HG03432 (cell line): ENCODE results near the gene MYO15B.

Experiments
- ATAC-seq: cut with Tn5 transposase; IDR thresholded peaks from one replicate; pipeline ENCODE4 v1.9.1; 2021; ENCODE audit warnings: mild to moderate bottlenecking, moderate library complexity; ENCODE audit not compliant: unreplicated experiment

Gene MYO15B

DNA sequence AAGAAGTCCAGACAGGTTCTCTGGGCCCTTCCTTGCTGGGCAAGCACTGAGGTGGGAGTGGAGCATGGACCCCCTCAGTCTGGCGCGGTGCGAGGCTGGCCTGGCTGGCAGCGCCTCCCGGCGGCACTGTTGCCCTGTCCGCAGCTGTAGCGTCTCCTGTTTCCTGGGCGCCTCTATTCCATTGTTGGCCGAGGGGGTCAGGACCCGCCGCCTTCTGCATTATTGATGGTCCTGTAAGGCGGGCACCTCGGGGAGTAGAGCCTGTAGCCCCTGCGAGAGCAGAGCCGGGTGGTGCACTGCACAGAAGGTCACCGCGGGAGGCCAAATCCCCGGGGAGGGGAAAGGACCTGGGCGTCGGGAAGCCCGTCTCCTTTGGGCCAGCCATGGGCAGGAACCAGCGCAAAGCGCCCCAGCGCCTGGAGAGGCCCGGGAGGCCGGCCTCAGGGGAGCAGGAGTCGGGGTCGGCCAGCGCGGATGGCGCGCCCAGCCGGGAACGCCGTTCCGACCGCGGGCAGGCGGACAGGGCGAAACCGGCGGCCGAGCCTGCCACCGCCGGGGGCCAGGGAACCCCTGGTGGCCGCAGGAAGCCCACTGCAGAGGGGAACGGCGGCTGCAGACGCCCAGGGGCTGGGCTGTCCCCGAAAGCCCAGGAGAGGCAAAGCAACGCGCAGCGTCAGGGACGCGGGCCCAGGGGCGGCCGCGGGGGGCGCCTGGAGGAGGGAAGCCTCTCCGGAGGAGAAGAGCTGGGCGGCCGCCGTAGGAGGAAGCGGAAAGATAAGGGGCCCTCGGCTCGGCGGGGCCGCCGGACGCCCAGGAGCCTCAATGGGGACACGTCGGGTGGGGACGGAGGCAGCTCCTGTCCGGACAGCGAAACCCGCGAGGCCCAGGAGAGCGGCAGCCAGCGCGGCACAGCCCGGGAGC, at the start of gene MYO15B:
Gene MYO15B (plus strand): TSS at position 126 of the 921 bp plus-strand sequence. CDS start 258 bp downstream, at position 384.
- peak; percentile 22 for ATAC-seq

DNA sequence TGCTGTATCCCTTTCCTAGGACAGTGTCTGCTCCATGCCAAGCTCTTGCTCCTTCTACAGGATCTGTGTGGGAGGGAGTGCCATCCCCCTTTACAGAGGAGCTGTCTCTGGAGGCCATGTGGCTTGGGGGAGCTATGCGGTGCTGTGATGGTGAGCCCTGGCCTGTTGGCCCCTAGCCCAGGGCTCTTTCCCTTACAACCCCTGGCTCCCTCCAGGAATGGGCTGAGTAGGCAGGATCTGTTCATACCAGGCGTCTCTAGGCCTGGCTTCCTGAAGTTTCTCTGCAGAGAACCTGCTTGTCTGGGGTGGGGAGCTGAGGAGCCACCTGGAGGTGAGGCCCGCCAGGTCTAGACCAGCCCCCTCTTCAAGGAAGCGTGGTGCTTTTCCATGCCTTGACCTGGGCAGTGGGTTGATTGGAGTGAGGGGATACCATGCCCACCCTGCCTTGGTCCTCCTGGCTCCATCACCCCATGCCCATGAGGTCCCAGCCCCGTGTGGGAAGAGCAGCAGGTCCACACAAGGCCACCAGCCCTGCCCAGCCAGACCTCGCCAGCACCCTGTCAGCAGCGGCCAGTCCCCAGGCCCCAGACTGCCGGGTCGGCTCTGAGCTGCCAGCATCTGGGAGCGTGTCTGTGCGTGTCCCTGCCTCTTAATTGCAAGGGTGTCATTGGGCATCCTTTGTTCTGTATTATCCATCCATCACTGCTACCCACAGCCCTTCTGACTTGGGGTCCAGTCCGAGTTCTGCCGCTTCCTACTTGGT, 47.5 kb upstream of the MYO15B start:
- ATAC-seq: no peak

DNA sequence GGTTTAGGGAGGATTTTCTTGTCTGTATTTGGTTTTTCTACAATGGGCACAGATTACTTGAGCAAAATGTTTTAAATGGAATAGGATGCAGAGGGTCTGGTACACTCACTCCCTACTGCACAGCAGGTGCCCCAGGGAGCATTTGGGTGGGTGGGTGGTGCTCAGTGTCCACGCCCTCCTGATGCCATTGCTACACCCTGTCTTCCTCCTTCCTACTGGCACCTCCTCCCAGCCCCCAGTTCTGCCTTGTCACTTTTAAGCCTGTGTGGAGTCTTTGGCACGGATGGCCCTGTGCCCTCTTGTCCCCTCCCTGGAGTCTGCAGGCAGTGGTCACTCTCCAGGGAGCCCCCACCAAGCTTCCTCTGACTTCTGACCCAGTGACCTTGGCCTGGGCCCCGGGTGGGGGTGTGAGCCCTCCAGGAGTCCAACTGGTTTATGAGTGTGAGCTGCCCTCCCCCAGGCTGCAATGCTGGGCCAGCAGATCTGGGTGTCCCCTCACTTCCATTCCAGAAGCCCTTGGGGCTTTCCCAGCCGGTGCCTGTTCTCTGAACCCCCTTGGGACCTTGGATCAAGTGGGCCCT, 46.6 kb upstream of the MYO15B start:
- no peak for ATAC-seq

DNA sequence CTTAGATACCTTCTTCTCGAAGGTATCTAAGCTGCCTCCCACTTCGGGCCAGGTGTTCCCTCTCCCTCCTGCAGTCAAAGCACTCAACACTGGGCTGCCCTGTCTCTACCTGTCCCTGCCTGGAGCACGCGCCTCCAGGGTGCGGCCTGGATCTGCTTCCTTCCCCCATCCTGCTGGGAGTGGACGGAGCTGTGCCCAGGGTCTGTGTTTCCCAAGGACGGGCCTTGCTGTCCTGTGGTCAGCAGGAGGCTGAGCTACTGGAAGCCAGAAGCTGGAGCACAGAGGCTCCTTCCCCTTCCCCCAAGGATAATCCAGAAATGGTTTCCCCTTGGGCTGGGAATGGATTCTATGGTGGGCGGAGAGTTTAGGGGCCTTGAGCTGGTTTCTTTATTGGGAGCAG, 45.4 kb upstream of the MYO15B start:
- ATAC-seq: no peak

DNA sequence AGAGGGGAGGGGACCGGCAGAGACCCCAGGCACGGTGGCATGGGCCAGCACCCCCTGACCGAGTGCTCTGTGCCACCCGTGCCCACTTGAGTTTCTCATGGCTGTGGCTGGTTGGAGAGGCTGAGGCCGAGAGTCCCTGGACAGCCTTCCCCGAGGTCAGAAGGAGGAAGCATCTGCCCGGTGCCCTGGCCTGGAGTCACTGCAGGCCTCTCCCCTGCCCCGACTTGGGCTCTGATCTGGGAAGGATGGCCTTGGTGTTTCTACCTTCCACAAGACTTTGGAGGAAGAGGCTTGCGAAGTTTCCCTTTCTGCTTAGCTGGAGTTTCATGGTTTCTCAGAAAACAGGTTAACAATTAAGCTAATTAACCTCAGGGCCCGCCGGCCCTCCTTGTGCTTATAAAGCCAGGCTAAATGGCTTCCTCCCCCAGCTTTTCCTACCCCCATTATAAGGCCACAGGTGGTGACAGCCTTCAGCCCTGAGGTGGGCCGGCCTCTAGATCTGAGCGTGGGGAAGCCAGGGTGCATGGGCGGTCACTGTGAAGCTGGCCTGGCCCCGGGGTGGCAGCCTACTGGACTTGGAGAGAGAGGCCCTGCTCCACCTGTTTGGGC, 44.8 kb upstream of the MYO15B start:
- ATAC-seq: no peak

DNA sequence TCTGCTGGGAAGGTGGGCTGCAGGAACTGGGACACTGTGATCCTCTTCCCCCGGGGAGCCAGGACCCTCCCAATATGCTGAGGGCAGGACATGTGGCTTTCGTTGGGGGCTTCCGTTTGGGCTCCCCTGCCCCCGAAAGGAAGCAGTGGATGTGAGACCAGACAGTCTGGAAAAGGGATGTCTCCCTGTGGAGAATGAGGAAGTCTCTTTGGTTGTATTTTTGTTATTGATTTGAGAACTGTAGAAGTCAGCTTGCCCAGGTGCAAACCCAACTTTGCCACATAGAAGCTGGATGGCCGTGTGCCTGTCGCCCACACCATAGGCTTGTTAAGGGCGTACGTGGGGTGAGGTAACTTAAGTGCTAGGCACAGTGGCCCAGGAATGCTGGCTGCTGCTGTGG, 43.4 kb upstream of the MYO15B start:
- ATAC-seq: no peak

DNA sequence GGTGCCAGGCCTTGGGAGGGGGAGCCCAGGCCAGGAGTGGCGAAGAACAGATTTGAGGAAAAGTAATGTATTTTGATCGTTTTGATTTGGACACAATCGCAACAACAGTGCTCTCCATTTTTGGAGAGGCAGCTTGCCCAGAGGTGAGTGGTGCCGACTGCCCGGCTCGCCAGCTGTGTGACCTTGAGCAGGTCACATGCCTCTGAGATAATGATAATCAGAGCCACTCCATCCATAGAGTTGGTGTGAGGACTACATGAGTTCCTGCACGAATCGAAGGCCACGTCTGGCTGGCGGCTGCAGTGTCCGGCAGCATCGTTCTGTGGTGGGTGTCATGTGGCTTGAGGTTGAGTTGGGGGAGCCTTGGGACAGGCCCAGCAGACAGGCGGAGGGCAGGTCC, 41.4 kb upstream of the MYO15B start:
- no peak for ATAC-seq

DNA sequence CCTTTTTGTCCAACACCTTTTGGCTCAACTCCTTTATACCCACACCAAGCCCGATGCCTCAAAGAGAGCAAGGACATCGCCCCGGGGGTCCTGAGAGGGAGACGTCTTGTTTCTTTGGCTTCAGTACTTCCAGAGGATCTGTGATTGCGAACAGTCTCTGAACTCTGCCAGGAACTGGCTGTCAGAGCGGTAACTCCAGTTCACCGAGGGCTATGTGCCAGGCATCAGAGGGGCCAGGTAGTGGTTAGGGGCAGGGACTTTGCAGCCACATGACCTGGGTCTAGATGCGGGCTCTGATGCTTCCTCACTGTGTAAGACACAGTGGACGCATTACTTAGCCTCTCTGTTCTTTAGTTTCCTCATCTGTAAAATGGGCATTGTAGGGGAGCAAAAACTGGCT, 40.5 kb upstream of the MYO15B start:
- ATAC-seq: no peak

DNA sequence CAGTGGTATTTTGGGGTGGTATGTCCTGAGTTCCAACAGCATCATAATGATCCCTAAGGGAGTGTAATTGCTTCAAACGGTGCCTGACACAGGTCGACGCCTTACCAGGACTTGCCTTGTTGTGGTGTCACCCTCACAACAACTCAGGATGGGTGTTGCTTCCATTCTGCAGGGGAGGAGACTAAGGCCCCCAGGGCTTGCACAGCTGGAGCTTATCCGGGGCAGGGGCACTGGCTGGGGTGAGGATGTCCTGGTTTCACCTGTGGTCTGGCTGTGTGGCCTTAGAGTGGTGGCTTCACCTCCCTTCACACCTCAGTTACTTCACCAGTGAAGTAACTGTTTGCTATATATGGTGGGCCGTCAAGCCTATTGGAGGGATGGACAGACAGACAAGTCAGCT, 38.8 kb upstream of the MYO15B start:
- ATAC-seq: no peak

DNA sequence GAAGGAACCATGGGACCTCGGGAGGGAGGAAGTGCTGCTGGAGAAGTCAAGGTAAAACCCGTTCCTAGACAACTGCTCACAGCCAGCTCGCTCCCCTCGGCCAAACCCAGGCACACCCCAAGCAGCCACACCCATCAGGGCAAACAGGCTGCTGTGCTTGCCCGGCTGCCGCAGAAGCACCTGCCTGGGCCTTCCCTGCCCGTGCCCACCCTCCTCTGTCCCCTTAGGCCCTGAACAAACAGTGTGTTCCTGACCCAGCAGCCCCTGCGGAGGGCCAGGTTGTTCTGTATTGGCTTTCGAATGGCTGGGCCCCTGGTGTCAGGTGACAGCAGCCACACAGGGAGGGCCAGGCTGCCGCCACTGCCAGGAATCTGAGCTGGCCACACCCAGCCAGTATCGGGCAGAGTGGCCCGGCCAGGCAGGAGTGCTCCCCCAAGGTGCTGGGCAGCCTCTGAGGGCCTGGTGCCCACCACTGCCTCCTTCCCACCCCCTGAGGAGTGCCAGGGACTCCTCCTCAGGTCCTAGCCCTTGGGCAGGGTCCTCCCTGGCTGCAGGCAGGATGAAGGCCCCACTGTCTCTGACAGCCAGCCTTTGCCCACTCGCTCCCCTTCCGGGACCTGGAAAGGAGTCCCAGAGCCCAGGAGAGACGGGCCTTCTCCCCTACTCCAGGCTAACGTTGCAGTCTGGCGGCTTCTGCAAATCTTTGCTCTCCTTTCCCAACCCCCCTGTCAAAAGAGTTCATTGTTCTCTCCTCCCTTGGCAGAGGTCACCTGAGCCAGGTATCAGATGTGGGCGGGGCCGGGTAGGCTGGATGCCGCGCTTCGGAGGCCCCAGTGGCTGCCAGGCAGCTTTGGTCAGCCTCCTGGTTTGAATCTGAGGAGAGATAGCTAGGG, 38.1 kb upstream of the MYO15B start:
- no peak for ATAC-seq

DNA sequence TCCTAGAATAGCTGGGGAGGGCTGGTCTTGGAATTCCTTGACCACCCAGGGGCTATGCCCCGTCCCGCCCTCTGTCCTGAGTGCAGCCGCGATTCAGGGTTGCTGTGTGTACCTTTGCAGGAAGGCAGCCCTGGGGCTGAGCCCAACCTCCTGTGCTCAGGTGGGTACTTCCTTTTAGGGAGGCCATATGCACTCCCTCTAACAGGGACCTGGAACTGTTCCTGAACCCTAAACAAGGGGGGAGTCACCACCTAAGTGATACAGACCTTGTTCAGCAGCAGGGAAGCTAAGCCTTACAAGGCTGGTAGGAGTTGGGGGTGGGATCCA, 37.5 kb upstream of the MYO15B start:
- no peak for ATAC-seq

DNA sequence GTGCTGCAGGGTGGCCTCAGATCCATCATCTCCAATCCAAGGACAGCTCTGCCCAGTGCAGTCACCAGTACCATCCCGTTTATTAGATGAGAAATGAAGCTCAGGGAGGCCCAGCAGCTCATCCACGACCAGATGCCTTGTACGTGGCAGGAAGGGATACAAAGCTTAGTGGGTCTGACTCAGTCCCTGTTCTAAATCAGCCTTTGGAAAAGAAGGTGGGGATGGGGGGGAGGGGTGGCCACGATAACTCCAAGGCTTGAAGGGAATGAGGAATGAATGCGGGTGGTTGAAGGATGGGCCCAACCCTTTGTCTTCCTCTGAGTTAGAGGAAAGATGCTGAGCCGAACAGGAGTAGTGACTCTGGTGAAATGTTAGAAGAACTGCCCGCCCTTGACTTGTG, 36.3 kb upstream of the MYO15B start:
- no peak for ATAC-seq

DNA sequence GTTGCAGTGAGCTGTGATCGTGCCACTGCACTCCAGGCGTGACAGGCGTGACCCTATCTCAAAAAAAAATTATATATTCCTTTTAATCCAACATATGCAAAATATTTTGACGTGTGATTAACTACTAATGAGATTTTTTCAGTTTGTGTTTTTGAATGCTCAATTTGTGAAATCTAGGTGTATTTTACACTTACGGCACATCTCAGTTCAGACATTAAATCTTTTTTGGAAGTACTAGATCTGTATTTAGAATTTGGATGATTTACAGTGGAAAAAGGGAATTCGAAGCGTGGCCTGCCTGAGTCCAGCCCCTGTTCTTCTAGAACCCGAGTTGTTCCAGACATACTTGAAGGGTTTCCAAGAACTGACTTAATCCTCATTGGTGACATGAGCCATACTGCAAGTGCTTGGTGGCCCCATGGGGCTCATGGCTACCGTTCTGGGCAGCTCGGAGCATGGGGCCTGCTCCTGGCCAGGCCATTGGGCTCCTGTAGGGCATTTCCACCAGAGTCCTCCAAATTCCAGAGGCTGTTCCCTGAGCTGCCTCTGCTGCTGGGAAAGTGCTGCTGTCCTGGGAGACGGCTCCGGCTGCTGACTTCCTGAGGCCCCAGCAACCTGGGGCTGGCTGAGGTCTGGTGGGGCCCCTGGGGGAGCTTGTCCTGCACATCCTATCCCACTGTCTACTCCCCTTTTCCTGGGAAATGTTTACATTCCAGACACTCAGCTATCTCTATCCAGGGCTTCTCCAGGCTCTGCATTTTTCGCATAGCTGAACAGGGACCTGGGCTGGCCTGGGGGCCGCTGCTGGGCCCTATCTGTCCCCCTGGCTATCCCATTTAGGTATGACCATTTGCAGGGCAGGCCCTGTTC, 34.9 kb upstream of the MYO15B start:
- ATAC-seq: no peak

DNA sequence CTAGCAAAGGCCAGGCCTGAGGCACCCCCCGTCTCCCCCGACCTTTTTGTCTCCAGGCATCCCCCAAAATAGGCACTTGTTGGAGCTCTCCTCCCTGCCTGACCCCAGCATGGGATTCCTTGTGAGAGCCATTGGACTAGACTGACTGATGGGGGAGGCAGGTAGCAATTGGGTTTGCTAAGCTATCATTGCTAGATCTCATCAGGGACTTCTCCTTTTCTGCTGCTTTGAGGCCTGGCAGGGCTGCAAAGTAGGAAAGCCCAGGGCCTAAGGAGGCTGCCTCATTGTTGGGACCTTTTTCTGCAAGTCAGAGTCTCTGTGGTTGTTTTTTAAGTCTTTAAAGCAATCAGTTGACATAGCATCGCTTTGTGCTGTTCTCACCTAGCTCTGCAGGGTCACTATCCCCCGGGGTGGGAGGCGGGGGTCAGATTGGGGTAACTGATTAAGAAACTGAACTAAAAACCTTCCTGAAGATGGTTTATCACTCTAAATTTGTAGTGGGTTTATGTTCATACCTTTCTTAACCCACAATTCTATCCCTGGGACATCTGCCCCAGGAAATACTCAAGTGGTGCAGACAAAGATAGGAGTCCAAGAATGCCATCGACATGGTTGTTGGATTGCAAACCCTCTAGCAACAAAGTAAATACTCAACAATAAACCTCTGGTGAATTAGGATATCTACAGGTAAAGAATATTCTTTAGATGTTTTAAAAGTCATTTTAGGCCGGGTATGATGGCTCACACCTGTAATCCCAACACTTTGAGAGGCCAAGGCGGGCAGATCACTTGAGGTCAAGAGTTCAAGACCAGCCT, 34.1 kb upstream of the MYO15B start:
- no peak for ATAC-seq

DNA sequence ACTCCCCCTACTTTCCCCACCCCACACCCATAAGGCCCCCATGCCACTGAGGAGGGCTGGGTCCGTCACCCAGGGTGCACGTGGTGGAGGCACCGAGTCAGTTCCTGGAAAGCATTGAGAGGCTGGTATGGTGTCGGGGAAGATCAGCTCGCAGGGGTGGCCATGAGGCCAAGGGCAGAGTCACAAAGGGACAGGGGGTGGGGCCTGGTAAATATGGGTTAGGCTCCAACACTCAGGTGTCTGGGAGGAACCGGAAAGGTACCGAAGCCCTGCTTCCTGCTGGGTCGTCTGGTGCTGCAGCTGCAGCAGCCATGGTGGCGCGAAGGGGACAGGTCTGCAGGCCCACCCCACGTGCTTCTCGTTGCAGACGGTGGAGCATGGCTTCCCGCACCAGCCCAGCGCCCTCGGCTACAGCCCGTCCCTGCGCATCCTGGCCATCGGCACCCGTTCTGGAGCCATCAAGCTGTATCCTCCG, 31.9 kb upstream of the MYO15B start:
- no peak for ATAC-seq

DNA sequence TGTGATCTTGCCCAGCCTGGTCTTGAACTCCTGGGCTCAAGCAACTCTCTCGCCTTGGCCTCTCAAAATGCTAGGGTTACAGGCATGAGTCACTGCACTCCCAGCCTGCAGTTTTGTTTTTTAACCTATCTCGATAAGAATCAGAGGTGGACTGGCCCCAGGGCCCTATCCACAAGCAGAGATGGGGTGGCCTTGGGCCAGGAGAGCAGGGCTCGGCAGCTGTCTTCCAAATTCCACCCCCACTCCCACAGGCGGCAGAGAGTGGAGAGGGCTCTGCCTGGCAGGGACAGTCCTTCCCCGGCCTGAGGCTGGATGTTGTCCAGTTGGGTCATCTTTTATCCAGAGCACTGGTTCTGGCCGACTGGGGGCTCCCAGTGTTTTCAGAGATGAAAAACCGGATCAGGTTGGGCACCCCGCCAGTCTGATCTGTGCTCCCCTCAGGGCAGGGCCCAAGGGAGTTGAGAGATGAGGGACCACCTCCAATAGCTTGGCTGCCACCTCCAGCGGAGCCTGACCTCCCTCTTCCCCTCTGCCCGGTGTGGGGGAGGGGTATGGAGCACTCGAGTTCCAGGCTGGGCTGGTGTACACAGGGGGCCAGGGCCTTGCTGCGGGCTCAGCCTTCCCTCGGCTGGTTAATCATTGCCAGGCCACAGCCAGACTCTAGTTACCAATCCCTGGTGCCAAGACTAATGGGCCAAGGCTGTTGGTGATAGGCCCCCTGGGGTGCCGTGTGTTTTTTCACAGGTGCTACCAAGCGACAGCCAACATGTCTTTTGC, 30.3 kb upstream of the MYO15B start:
- no peak for ATAC-seq

DNA sequence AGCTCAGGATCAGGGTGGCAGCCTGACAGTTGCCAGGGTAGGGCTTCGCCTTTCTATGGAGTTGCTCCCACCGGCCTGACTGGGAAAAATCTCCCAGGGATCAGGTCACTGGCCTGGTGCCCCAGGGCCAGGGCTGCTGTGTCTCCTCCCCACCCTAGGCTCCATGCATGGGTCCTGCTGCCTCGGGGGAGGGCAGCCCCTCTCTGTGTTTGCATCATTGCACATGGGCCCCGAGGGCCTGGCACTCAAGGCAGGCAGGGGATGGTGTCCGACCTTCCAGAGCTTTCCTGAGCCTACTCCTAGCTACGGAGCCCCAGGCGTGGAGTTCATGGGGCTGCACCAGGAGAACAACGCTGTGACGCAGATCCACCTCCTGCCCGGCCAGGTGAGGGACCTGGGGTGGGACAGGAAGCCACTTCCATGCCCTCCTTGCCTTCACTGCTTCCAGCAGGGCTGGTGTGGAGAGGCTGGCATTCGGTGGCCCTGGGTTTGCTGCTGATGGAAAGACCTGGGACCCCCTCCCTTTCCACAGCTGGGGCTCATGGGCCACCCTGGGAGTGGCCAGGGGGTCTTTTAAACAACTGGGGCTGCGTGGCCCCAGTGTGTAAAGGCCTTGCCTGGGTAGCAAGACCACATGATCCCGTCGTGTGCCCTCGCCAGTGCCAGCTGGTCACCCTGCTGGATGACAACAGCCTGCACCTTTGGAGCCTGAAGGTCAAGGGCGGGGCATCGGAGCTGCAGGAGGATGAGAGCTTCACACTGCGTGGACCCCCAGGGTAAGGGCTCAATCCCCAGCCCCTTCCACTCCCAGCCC, 29.5 kb upstream of the MYO15B start:
- ATAC-seq: no peak
